Cardiac septum (tissue), 1 donor: ENCODE results near the gene CDC25C. TPM values are rescaled to one million over a fixed set of nuclear protein-coding genes. Genes with fewer than 3 reads are reported as not detected.

Experiments used
- DNase-seq: peaks from one replicate; pipeline ENCODE4 v3.0.0-alpha.2; 2020; ENCODE audit warnings: low spot score
- intact Hi-C: fragments of 100-400 bp; cut with DNase I; formaldehyde crosslinking; loops from one replicate; pipeline ENCODE4 v1.14.0; 2022
- total RNA-seq: library from RNA; stranded (reverse); fragmentation: NEBNext Ultra II Directional; extraction: Animal tissue kit (Norgen Biotek cat#: 25700); gene quantifications from one replicate; pipeline ENCODE4 v1.2.1, GENCODE V29; 2021
- donor health status: DM: no; HTN: no; CAD: no.

The CDC25C gene
- total RNA-seq, 1 donor from 2014 or later: 0.19 TPM

- no peak for DNase-seq
- intact Hi-C loops: no loop called here
Observed at GRCh38 chr5:138241688-138242571, 89.7 kb downstream of the CDC25C start.

- no peak for DNase-seq
- intact Hi-C loops: no loop called here
Observed at GRCh38 chr5:138240650-138241385, 90.8 kb downstream of the CDC25C start.

GRCh38 chr5:138238034-138238433 is 93.6 kb downstream of the CDC25C start:
- intact Hi-C loops: no loop called here
- DNase-seq: no peak

Other genes with a start within 250 kb of the CDC25C start
- not detected for gene WNT8A, start 247.8 kb downstream of the CDC25C start, total RNA-seq
- 2.0 TPM for gene NME5, start 192.4 kb downstream of the CDC25C start, total RNA-seq
- gene BRD8, start 153.2 kb downstream of the CDC25C start, total RNA-seq: 31.9 TPM
- gene KIF20A, start 152.7 kb downstream of the CDC25C start, total RNA-seq: 0.16 TPM
- gene CDC23, start 118.5 kb downstream of the CDC25C start, total RNA-seq: 17.9 TPM
- 0.48 TPM for gene GFRA3, start 57.2 kb downstream of the CDC25C start, total RNA-seq
- 23.8 TPM for gene FAM53C, start 6.5 kb upstream of the CDC25C start, total RNA-seq
- gene KDM3B, start 20.9 kb upstream of the CDC25C start, total RNA-seq: 48.5 TPM
- gene REEP2, start 107.3 kb upstream of the CDC25C start, total RNA-seq: 10.8 TPM
- gene EGR1, start 133.7 kb upstream of the CDC25C start, total RNA-seq: 66.8 TPM
- 86.8 TPM for gene ETF1, start 211.4 kb upstream of the CDC25C start, total RNA-seq
- gene HSPA9, start 243.6 kb upstream of the CDC25C start, total RNA-seq: 274 TPM